Gastroesophageal sphincter (tissue), 3 donors: ENCODE data around the gene PFKFB4.

Experiments
- EP300 ChIP-seq: sonication (generic); formaldehyde crosslinking; IDR thresholded peaks from one replicate; pipeline ENCODE4 v1.6.1; 2017; ENCODE audit warnings: antibody characterized with exemption, mild to moderate bottlenecking
- POLR2A ChIP-seq, 2 donors: fragments of 450-650 bp; IDR thresholded peaks; one replicate each; pipeline ENCODE4 v1.6.1; 2017; ENCODE audit warnings: antibody characterized with exemption in 2 of 2, mild to moderate bottlenecking in 2 of 2, moderate library complexity in 1 of 2
- POLR2AphosphoS5 ChIP-seq: sonication (generic); formaldehyde crosslinking; IDR thresholded peaks from one replicate; pipeline ENCODE4 v1.6.1; 2017; ENCODE audit warnings: antibody characterized with exemption
- TF ChIP-seq, protein P1 (sequence below), 4 experiments: fragments of 200-600 bp in 2 of 4; fragments of 450-650 bp in 2 of 4; sonication (generic) in 1 of 4; IDR thresholded peaks; one replicate each; pipeline ENCODE4 v1.5.1; 2017 to 2019; ENCODE audit warnings: antibody characterized with exemption in 4 of 4, mild to moderate bottlenecking in 2 of 4, moderate library complexity in 2 of 4

DNA sequence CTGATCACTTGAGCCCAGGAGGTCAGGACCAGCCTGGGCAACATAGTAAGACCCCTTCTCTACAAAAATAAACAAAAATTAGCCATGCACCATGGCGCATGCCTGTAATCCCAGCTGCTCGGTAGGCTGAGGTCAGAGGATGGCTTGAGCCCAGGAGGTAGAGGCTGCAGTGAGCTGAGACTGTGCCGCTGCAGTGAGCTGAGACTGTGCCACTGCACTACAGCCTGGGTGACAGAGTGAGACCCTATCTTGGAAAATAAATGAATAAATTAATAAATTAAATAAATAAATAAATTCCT lies 63.5 kb downstream of the PFKFB4 start:
- TF ChIP-seq, protein P1, sequence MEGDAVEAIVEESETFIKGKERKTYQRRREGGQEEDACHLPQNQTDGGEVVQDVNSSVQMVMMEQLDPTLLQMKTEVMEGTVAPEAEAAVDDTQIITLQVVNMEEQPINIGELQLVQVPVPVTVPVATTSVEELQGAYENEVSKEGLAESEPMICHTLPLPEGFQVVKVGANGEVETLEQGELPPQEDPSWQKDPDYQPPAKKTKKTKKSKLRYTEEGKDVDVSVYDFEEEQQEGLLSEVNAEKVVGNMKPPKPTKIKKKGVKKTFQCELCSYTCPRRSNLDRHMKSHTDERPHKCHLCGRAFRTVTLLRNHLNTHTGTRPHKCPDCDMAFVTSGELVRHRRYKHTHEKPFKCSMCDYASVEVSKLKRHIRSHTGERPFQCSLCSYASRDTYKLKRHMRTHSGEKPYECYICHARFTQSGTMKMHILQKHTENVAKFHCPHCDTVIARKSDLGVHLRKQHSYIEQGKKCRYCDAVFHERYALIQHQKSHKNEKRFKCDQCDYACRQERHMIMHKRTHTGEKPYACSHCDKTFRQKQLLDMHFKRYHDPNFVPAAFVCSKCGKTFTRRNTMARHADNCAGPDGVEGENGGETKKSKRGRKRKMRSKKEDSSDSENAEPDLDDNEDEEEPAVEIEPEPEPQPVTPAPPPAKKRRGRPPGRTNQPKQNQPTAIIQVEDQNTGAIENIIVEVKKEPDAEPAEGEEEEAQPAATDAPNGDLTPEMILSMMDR (IDR thresholded peaks at IDR 0.05) = no peak
- TF ChIP-seq POLR2AphosphoS5 = no peak
- TF ChIP-seq EP300 = no peak
- TF ChIP-seq POLR2A (IDR thresholded peaks at IDR 0.05) = no peak
